MM.1S (cell line): ENCODE data around the gene PADI3.

Experiments
- DNase-seq: peaks from one replicate; pipeline ENCODE4 v3.0.0-alpha.2; 2015
- H2AFZ ChIP-seq: fragments of 300-600 bp; sonication (generic); 2 replicates; pipeline ENCODE4 v1.6.0; 2016; ENCODE audit warnings: antibody characterized with exemption, low read length
- H3F3A ChIP-seq: fragments of 300-600 bp; sonication (generic); 2 replicates; pipeline ENCODE4 v1.6.1; 2016; ENCODE audit warnings: mild to moderate bottlenecking, antibody characterized with exemption, low read length, moderate library complexity, mixed read lengths; ENCODE audit not compliant: insufficient read depth
- H3K27ac ChIP-seq: fragments of 300-600 bp; sonication (generic); 2 replicates; pipeline ENCODE4 v1.5.1; 2016; ENCODE audit warnings: mild to moderate bottlenecking, low read length
- H3K27me3 ChIP-seq: fragments of 300-600 bp; sonication (generic); replicated peaks from 2 replicates; pipeline ENCODE4 v1.6.0; 2016; ENCODE audit warnings: low read length; ENCODE audit not compliant: insufficient read depth
- H3K36me3 ChIP-seq: fragments of 300-600 bp; sonication (generic); replicated peaks from 2 replicates; pipeline ENCODE4 v1.6.1; 2016; ENCODE audit warnings: mild to moderate bottlenecking, low read length, mixed read lengths; ENCODE audit not compliant: insufficient read depth
- H3K4me1 ChIP-seq: fragments of 300-600 bp; sonication (generic); 2 replicates; pipeline ENCODE4 v1.6.1; 2016; ENCODE audit warnings: low read length, mixed read lengths
- H3K4me2 ChIP-seq: fragments of 300-600 bp; sonication (generic); 2 replicates; pipeline ENCODE4 v1.6.0; 2016; ENCODE audit warnings: low read depth, low read length
- H3K4me3 ChIP-seq: fragments of 300-600 bp; sonication (generic); 2 replicates; pipeline ENCODE4 v1.5.1; 2016; ENCODE audit warnings: low read length, mixed read lengths
- H3K79me2 ChIP-seq: fragments of 300-600 bp; sonication (generic); 2 replicates; pipeline ENCODE4 v1.6.1; 2016; ENCODE audit warnings: mixed run types, low read length, mixed read lengths
- H3K9ac ChIP-seq: fragments of 300-600 bp; sonication (generic); 2 replicates; pipeline ENCODE4 v1.6.1; 2016; ENCODE audit warnings: low read length, mixed read lengths
- H3K9me2 ChIP-seq: fragments of 300-600 bp; sonication (generic); replicated peaks from 2 replicates; pipeline ENCODE4 v1.6.1; 2016; ENCODE audit warnings: mild to moderate bottlenecking, low read length, mixed read lengths; ENCODE audit not compliant: insufficient read depth
- H3K9me3 ChIP-seq: fragments of 300-600 bp; sonication (generic); replicated peaks from 2 replicates; pipeline ENCODE4 v1.6.1; 2016; ENCODE audit warnings: mild to moderate bottlenecking, low read length, mixed read lengths; ENCODE audit not compliant: insufficient read depth
- H4K20me1 ChIP-seq: fragments of 300-600 bp; sonication (generic); 2 replicates; pipeline ENCODE4 v1.6.1; 2016; ENCODE audit warnings: mild to moderate bottlenecking, low read length, moderate library complexity, mixed read lengths; ENCODE audit not compliant: insufficient read depth
- EZH2 ChIP-seq: fragments of 300-600 bp; sonication (generic); optimal IDR thresholded peaks from 2 replicates; pipeline ENCODE3; 2017; ENCODE audit warnings: low read depth, mild to moderate bottlenecking, antibody characterized with exemption, low read length, mixed read lengths
- EZH2phosphoT487 ChIP-seq: fragments of 300-600 bp; sonication (generic); IDR thresholded peaks from 2 replicates; pipeline ENCODE4 v1.6.1; 2018; ENCODE audit warnings: antibody characterized with exemption, low read length
- TF ChIP-seq, protein P1 (sequence below): fragments of 300-600 bp; sonication (generic); IDR thresholded peaks from 2 replicates; pipeline ENCODE4 v1.5.1; 2016; ENCODE audit warnings: antibody characterized with exemption, low read length, mixed read lengths

Gene PADI3

DNA sequence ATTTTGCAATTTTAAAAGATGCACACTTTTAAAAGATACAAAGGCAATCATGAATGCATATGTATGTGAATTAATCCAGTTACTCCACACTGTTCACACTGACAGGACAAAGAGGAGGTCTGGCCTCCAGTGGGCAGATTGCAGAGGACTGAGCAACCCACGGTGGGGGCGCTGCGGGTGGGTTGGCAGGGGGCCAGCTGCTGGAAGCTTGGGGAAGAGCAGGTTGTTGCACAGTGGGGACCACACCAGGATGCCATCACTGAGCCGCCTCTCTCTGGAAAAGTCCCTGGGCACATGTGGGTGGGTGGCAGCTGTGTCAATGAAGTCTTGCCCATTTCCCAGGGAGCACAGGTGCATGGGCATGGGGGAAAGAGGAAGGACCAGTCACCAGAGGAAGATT lies 46.4 kb downstream of the PADI3 start:
- Histone ChIP-seq H3K9me3 (no peaks in the 10 kb centered on the region), H3K4me3 (no peak overlapping the region), H3K4me1 (no peaks in the 10 kb centered on the region), H3K79me2 (no peaks in the 10 kb centered on the region), H3K9ac (no peak overlapping the region), H4K20me1 (no peaks in the 10 kb centered on the region), H3F3A (no peaks in the 10 kb centered on the region), H3K4me2 (no peak overlapping the region), H3K27me3 (peaks cover 95% of the 10 kb centered on the region), H3K36me3 (no peaks in the 10 kb centered on the region), H3K9me2 (no peaks in the 10 kb centered on the region), H3K27ac (no peak overlapping the region), H2AFZ (no peak overlapping the region)
- DNase-seq = no peak
- no peak for TF ChIP-seq EZH2
- no peak for TF ChIP-seq EZH2phosphoT487
- TF ChIP-seq, protein P1, sequence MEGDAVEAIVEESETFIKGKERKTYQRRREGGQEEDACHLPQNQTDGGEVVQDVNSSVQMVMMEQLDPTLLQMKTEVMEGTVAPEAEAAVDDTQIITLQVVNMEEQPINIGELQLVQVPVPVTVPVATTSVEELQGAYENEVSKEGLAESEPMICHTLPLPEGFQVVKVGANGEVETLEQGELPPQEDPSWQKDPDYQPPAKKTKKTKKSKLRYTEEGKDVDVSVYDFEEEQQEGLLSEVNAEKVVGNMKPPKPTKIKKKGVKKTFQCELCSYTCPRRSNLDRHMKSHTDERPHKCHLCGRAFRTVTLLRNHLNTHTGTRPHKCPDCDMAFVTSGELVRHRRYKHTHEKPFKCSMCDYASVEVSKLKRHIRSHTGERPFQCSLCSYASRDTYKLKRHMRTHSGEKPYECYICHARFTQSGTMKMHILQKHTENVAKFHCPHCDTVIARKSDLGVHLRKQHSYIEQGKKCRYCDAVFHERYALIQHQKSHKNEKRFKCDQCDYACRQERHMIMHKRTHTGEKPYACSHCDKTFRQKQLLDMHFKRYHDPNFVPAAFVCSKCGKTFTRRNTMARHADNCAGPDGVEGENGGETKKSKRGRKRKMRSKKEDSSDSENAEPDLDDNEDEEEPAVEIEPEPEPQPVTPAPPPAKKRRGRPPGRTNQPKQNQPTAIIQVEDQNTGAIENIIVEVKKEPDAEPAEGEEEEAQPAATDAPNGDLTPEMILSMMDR = no peak

DNA sequence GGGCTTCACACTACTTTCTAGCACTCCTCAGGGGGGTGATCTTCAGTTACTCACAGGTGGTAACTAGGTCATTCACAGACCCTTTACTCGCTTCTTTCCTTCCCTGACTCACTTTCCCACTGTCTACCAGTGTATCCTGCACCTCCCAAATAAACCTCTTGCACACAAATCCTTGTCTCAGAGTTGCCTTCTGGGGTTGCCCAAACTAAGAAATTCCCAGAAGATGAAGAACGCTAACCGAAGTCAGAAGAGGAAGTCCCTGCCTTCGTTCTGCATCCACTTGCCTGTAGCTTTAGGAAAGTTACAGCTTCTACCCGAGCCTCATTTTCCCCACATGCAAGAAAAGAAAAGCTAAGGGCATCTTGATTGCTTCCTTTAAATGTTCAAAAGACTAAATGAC lies 47.2 kb downstream of the PADI3 start:
- no peak for TF ChIP-seq EZH2phosphoT487
- no peak for TF ChIP-seq EZH2
- TF ChIP-seq, protein P1 = no peak

DNA sequence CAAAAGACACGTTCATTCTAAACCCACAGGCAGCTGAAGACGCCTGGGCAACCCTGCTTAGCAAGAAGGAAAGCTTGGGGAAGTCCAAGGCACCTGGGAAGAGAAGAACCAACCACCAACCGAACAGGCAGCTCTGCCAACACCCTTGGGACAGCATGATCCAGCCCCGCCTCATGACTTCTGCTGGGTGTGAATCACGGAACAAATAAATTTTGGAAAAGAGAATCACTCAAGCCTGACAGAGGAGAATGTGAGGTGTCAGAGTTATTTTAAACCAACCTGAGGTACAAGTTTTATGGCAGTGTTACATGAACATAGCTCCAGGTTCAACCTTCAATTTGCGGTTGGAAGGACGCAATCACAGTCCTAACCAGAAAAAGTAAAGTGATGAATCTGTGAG lies 49.1 kb downstream of the PADI3 start:
- no peak overlapping the region for H2AFZ ChIP-seq
- no peaks in the 10 kb centered on the region for H4K20me1 ChIP-seq
- no peaks in the 10 kb centered on the region for H3K9me2 ChIP-seq
- H3K27me3 ChIP-seq = peaks cover 86% of the 10 kb centered on the region
- H3K4me3 ChIP-seq = no peak overlapping the region
- TF ChIP-seq EZH2 = no peak
- no peak for TF ChIP-seq EZH2phosphoT487
- TF ChIP-seq, protein P1 = no peak
- no peaks in the 10 kb centered on the region for H3F3A ChIP-seq
- DNase-seq = no peak
- no peak overlapping the region for H3K4me2 ChIP-seq
- no peaks in the 10 kb centered on the region for H3K36me3 ChIP-seq
- H3K9me3 ChIP-seq = no peaks in the 10 kb centered on the region
- no peaks in the 10 kb centered on the region for H3K4me1 ChIP-seq
- H3K9ac ChIP-seq = no peak overlapping the region
- H3K79me2 ChIP-seq = no peaks in the 10 kb centered on the region
- no peak overlapping the region for H3K27ac ChIP-seq

More for the DNA sequence above, 47.2 kb downstream of the PADI3 start:
- no peaks in the 10 kb centered on the region for H3K79me2 ChIP-seq
- no peak for DNase-seq
- H3K9ac ChIP-seq = no peak overlapping the region
- H3K27ac ChIP-seq = no peak overlapping the region
- no peaks in the 10 kb centered on the region for H4K20me1 ChIP-seq
- H3K27me3 ChIP-seq = peaks cover 93% of the 10 kb centered on the region
- H3F3A ChIP-seq = no peaks in the 10 kb centered on the region
- no peak overlapping the region for H2AFZ ChIP-seq
- H3K4me2 ChIP-seq = no peak overlapping the region
- H3K4me3 ChIP-seq = no peak overlapping the region
- H3K4me1 ChIP-seq = no peaks in the 10 kb centered on the region
- H3K9me3 ChIP-seq = no peaks in the 10 kb centered on the region
- no peaks in the 10 kb centered on the region for H3K9me2 ChIP-seq
- no peaks in the 10 kb centered on the region for H3K36me3 ChIP-seq
